Activated T-cell treated with anti-CD3 and anti-CD28 coated beads for 4 hours (primary cell): ENCODE measurements around the gene SALL2.
"Not testable (repeated sequence)": the region's sequence is repeated elsewhere in the genome, so short reads cannot be mapped to it uniquely, and the experiment has no call there.

Experiments used
- DNase-seq: peaks from one replicate; pipeline ENCODE4 v3.0.0-alpha.2; 2020

SALL2 gene

DNA sequence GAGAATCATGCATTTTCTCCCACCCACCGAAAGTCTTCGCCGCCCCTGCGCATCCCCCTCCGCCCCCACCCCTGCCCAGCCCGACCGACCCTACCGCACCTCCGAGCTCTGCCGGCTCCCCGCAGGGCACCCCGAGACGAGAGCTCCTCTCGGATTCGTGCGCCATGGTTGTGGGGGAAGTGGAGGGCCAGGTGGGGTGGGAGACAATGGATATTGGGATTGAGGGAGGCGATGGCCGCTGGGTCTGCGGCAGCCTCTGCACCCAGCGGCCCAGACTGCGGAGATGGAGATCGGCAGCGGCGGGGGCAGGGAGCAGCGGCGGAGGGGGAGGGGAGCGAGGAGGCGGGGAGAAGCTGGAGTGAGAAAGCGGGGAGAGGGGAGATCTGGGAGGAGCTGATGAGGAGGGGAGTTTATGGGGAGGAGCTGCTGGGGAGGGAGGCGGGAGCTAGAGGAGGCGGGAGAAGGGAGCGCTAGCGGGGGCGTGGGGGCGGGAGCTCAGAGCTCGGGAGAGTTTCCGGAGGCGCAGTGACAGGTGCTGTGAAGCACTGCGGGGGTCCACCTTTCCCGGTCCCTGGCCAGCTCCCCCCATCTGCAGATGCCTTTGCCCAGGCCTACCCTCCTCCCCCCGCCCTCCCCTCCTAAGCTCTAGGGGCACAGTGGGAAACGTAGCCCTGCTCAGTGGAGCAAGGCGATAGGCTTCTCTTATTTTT, at the start of gene SALL2:
Gene SALL2 (minus strand): TSS at position 385 of the 710 bp plus-strand sequence. CDS start 219 bp downstream, at position 166.
- peak; percentile 56 for DNase-seq

DNA sequence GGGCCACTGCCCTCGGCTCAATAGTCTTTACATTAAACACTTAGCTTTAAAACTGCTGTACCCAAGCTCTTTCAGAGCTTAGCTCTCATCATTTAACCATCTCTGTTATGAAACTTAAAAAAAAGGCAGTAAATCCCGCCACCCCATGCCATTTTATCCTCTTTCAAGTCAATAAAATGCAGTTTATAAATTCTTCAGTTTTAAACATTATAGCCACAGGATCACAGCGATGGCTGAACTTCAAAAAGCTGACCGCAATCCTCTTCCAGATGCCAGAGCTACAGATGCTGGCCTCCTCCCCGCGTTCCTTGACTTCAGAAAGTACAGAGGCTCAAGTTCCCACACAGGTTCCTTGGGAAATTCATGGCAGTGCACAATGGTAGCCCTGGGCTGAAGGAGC, 49.5 kb upstream of the SALL2 start:
- DNase-seq, result no peak

DNA sequence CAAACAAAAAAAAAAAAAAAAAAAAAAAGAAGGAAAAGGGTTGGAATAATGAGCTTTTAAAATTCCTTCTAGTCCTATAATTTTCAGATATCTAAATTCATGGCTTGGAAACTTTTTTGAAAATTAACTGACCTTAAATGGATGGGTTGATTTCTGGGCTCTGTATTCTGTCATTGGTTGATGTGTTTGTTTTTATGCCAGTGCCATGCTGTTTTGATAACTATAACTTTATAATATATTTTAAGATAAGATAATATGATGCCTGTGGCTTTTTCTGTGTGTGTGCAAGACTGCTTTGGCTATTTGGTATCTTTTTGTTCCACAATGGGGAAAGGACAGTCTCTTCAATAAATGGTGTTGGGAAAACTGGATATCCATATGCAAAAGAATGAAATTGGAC, 46.5 kb upstream of the SALL2 start:
- DNase-seq, result no peak

DNA sequence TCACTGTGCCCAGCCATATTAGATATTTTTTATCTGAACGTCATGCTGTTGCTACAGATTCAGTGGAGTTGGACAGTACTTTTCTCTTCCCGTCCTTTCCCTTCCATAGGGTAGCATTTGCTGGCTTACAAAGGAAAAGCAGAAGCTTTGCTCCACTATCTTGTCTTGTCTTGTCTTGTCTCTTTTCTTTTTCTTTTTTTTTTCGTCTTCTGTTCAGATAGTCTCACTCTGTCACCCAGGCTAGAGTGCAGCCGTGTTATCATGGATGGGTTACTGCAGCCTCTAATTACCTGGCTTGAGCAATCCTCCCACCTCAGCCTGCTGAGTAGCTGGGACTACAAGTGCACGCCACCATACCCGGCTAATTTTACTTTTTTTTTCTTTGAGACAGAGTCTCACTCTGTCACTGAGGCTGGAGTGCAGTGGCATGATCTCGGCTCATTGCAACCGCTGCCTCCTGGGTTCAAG, 32.6 kb upstream of the SALL2 start:
- no peak for DNase-seq

DNA sequence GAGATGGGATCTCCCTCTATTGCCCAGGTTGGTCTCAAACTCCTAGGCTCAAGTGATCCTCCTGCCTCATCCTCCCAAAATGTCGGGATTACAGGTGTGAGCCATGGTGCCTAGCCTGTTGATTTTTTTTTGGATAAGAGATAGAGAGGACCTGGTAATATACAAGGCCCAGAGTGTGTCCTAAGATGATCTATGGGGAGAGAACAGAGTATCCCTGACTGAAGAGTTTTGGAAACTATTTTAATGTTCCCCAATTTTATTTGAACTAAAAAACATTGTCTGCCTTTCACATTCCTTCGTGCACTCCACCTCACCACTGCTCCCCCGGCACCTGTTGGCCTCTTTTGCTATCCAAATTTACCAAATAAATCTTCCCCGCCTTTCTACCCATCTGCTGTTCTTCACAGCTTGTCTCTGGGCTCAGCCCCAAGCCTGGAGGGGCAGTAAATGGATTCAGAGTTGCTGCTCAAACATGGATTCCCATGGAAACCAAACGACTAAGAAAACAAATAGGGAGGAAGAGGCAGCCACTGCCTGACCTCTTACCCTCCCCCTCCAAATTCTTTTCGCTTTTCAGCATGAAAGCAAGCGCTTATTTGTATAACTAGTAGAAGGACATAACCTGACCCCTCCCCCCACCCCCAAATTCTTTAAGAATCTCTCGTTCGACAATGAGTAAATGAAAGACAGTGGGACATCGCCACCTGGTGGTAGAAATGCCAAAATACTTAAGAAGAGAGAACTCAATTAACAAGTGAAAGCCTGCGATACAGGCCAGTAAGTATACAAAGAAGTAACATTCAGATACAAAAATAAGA, 31.1 kb upstream of the SALL2 start:
- peak; percentile 76 for DNase-seq

DNA sequence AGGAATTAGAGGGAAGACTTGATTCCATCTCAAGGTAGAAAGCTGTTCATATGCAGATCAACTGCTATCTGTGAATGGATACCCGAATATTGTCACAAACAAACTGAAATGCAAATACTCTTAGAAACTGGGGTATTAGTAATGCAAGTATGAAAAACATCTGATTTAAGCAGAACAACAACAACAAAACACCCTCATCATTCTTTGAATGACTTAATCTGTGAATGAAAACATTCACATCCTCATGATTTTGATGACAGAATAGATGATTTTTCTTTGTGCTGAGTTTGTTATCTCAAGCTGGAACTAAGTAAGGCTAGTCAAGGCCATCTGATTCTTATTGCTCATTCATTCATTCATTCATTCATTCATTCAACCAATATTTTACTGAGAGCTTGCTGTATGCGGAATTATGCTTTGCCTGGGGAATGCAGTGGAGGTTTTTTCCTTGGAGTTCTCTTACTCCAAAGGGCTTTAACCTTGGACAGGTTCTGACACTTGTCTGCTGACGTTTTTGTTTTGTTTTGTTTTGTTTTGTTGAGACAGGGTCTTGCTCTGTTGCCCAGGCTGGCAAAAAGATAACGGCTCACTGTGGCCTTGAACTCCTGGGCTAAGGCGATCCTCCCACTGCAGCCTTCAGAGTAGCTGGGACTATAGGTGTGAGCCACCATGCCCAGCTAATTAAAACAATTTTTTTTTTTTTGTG, 30.4 kb upstream of the SALL2 start:
- DNase-seq, result no peak

DNA sequence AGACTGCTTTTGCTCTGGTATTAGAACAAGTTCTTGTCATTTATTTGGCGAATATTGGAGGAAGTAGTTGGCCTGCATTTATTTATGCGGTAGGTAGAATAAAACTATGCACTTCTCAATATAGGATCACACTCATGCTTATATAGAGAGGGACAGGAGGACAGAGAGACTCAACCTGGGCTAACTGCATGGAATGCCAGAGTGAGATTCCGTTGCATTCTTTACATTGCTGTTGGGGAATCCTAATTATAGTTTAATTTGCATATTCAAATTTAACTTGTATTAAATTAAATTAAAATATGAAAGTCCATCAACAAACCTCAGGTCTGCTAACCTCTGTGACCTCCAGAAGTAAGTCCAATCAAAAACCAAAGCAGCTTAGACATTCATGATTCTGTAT, 27.1 kb upstream of the SALL2 start:
- no peak for DNase-seq

DNA sequence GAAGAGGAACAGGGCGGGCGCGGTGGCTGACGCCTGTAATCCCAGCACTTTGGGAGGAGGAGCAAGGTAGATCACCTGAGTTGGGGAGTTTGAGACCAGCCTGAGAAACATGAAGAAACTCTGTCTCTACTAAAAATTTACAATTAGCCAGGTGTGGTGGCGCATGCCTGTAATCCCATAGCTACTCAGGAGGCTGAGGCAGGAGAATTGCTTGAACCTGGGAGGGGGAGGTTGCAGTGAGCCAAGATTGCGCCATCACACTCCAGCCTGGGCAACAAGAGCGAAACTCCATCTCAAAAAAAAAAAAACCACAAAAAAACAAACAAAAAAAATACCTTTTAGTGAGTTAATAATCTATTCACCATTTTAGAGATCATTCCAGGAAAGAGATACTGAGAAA, 18.4 kb upstream of the SALL2 start:
- DNase-seq, result not testable (repeated sequence)

DNA sequence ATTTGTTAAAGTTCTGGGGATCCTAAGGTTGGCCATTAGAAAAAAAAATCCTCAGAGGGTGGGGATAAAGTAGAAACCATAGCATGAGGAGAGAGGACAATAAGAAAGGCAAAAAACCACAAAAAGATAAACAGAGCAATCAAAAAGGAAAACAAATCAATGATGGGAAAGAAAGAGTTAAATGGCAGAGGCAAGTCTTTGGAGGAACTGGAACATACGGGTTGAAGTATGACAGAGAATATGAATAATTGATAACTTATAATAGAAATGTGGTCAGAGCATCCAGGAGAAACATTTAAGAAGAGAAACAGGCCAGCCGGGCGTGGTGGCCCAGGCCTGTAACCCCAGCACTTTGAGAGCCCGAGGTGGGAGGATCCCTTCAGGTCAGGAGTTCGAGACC, 17.8 kb upstream of the SALL2 start:
- DNase-seq, result no peak

DNA sequence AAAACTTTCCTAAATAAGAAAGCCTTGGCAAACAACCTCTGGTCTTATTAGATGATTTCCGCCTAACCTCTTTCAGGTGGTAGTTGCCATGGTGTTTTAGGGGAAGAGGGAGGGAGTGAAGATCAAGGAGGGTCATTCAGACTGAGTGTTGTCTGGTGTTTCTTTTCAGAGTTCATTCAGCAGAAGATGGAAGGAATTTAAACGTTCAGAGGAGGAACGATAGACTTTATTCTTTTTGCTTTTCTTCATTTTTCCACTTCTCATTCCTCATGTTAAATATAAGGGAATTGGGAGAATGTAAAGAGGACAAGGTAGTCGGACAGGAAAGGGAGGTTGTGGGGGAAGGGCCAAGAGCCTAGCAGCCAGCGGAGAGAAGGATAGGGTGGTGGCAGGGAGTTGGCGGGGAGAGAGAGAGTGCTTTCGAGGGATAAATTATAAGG, 17.4 kb upstream of the SALL2 start:
- DNase-seq, result no peak

DNA sequence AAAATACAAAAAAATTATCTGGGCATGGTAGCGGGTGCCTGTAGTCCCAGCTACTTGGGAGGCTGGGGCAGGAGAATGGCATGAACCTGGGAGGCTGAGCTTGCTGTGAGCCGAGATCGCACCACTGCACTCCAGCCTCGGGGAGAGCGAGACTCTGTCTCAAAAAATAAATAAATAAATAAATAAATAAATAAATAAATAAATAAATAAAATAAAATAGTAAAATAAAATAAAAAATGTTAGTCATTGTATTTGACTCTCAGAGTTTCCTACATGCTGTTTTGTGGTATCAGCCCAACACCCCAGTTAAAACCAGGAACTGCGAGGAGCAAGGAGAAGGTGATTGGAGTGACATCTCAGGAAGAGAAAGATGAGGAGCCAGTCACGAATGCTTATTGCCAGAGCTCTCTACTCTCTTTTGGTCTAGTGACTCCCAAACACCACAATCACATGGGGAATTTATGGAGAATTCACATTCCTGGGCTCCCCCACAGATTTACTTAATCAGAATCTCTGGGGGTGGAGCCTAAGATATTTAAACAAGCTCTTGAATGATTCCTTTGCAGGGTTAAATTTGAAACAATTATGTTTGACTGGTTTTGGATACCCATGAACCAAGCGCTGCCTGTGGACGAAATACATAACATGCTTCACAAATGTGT, 15.4 kb upstream of the SALL2 start:
- DNase-seq, result no peak

DNA sequence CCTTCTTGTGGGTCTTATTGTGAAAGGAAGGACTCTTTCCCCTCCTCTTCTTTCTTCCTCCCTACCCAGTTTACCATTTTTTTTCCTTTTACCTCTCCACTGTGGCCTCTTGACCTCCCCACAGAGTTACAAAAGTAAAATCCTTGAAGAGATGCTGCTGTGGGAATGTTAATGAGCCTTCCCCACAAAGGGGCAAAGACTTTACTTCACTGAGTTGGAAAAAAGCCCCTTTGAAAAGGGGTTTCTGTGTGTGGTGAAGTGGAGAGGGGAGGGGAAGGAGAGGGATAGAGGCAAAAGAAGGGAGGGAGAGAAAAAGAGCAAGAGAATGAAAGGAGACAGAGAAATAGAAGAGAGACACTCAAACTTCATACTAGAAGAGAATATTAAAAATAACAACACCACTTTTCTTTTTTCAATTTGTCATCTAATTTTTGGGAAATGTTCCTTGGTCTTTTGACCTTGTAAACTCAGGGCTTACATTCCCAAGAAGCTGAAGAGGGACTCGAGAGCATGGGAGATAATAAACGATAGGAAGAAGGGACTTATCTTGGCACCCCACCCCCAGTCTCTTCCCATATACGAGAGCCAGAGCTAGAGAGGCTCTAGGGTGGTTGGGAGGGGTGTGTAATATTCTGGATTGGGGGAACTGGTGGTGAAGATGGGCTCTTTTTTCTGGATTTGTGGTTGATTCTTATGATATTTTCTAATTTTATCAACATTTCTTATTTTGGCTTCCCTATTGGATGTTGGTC, 13.2 kb upstream of the SALL2 start:
- no peak for DNase-seq

DNA sequence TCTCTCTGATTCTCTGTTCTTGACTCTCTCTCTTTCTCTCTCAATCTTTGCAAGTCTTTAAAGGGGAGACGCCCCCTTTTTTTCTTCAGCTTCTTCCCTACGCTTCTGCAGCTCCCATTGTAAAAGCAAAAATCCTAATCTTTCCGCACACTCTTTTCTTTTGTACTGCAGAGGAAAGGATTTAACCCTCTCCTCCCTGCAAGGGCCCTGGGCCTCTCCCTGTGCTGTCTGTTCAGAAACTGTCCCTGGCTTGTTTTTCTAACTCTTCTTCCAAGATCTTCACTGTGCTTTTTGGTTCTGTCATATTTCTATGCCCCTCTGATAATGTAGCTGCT, 10.9 kb upstream of the SALL2 start:
- no peak for DNase-seq

DNA sequence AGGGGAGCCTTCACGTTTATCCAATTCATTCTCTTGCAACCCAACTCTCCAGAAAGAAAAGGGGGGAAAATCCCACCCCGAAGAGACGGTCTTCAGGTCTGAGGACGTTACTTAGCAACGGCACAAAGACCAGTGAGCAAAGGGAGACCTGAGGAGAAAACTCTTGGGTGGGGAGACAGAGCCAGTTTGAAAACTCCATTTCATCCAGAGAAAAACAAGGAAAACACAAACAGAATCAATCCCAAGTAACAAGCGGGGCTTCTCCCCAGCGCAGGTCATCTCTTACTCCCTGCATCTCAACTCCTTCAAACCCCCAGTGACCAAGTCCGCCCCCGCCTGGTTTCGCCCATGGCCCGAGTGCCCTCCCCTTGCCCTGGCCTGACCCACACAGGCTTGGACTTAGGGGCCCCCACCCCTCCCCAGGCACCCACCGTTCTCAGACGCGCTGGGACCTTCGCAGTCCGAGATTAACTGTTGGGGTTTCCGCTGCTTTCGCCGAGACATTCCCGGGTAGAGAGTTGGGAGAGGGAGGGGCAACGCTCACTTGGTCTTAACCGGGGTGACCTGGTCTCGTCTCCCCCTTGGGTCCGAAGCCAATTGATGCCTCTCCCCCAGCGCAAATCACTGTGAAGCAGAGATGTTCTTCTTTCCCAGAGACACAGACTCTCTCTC, 10.4 kb upstream of the SALL2 start:
- no peak for DNase-seq

DNA sequence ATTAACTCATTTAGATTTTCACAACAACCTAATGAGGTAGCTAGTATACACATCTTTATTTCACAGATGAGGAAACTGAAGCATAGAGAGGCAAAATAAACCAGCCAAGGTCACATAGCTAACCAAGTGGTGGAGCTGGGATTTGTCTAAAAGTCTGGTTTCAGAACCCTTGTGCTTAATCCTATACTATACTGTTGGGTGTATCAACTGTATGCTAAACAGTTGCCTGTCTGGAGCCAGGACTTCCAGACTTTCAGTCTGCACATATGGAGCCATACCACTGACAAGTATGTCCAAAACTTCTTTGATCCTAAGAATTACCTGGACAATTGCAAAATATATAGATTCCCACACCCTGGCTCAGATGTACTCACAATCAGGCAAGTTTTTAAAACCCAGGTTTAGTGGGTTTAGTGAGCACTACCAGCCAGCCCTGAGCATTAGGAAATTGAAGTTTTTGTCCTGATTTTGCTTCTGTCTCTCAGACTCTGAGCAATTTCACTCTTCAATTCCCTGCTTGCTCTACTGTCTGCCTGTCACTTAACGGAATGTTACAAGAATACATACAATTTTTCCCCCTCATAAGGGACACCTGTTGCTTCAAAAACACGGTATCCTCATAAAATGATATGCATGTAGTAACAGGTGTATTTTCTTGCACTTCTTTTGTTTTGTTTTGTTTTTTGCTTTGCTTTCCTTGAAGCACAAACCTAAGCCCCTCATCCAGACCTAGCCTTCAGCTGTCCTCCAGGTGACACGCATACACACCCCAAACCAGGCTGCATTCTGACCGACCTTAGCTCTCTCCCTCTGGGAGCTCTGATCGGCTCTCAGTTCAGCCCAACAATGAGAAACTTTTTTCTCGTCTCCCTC, 9.6 kb upstream of the SALL2 start:
- no peak for DNase-seq

DNA sequence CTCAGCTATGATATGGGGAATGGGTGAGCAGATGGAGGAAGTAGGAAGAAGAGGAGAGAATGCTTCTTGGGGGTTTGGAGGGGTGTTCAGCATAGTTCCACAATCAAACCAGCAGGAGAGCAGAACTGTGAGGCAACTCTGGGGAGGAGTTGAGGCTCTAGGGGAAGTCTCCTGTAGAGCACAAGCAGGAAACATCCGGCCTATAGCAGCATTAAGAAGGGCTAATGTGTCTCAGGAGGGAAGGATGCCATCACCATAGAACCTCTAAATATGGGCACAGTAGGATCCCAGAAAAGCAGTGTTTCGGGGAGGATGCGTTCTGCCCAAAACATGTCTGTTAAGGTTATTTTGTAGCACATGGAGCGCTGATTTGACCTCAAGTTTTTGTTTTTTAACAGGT, 8.4 kb upstream of the SALL2 start:
- no peak for DNase-seq

DNA sequence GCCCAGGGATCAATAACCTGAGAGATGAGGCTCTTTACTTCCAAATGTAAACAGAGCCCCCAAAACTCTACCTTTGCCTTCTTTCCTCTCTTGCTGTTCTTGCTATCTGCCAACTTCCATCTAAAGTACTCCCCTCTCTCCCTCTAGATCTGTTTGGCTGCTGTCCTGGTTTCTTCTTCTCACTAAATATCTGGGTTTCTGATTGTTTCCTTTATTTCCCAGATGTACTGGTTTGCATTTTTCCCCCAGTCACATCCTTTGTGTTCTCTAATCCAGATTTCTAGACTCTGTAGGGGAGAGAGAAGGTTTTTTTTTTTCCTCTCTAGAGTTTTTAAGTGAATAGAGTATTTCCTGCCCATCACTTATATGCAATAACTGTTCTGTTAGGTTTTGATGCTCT, 7.1 kb upstream of the SALL2 start:
- DNase-seq, result no peak

DNA sequence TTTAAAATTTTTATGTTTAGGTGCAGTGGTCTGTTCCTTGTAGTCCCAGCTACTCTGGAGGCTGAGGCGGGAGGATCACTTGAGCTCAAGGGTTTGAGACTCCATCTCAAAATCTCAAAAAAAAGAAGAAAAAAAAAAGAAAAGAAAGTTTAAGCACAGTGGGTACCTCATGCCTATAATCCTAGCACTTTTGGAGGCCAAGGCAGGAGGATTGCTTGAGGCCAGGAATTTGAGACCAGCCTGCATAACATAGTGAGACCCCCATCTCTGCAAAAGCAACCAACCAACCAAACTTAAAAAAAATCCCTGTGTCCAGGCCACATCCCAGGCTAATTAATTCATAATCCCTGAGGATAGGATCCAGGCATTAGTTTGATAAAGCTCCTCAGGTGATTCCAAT, 3.4 kb upstream of the SALL2 start:
- DNase-seq, result no peak

DNA sequence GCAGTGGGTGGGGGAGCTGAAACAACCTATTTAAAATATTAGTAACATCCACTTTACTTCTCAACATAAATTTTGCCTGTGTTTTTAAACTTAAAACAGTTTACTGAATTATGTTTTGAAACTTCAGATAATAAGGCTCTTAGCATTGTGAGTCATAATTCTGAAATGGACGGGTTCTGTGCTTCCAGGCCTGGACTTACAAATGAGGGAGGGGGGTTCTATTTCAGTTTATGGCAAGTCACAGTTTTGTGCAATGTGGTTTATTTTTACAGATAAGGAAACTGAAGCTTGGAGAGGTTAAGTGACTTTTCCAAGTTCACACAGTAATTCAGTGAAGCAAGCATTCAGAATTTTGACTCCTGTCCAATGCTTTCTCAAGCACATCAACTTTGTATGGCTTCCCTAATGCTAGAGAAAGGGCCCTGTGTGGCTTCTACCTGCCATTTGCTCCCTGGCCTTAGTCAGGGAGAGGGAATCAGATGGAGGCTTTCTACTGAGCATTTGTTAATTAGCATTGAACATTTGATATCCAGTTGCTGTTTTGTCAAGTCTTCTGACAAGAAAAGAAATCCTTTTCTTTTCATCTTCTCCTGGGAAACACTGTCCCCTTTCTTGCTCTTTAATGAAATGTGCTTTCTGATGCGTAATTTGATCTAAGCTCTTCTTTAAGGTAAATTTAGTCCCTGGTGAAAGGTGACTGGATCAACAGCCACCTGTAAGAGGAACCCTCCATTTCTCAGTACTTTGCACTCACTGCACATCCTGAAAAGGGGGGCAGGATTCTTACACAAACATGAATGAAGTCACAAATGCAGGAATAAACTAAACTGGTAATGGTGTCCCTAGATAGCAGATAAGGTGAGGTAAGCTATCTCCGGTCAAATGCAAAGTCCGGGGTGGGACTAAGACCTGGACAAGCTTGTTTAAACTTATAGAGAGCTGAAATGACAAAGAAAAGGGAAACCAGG, 2.5 kb upstream of the SALL2 start:
- DNase-seq, result no peak

DNA sequence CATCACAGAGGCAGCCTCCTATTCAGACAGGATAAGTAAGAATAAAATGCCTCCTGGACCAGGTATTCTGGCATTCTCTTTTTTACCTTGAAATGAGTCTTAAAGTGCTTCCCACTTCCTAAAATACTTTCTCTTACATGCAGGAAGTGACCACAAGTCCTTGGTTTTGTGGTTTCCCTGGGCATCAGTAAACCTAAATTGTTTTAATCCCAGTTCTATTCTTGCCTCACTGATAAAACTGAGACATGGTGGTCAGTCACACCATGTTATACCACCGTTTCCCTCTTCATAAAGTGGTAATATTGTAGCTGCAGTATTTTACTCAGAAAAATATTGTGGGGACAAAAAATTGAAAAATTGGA, 1.2 kb upstream of the SALL2 start:
- DNase-seq, result no peak
